ENCODE measurements around the gene CDK7.

GRCh38 chr5:69206528-69207190 is 28.0 kb upstream of the CDK7 start:
- TF ChIP-seq CTCF (IDR thresholded peaks at IDR 0.05), result no peak
- TF ChIP-seq POLR2AphosphoS5 (IDR thresholded peaks at IDR 0.05), result no peak
- TF ChIP-seq POLR2A (IDR thresholded peaks at IDR 0.05), result no peak
